WERI-Rb-1 (cell line): ENCODE measurements around the gene LAIR1.

Experiments
- DNase-seq: peaks from one replicate; pipeline ENCODE4 v3.0.0-alpha.2; 2020
- H3K27ac ChIP-seq: fragments of 250-450 bp; sonication (Bioruptor Pico); 2 replicates; pipeline ENCODE4 v1.5.1; 2020; ENCODE audit warnings: mild to moderate bottlenecking, moderate library complexity
- H3K27me3 ChIP-seq: fragments of 250-450 bp; sonication (Bioruptor Pico); 2 replicates; pipeline ENCODE4 v1.5.1; 2021; ENCODE audit warnings: mild to moderate bottlenecking, low read depth, moderate library complexity; ENCODE audit not compliant: insufficient read depth, severe bottlenecking
- H3K36me3 ChIP-seq: fragments of 250-450 bp; sonication (Bioruptor Pico); 2 replicates; pipeline ENCODE4 v1.5.1; 2020; ENCODE audit warnings: mild to moderate bottlenecking, moderate library complexity
- H3K4me3 ChIP-seq: 2 replicates; pipeline ENCODE4 v1.5.1; 2011; ENCODE audit warnings: low read depth, mild to moderate bottlenecking, control low read depth, low read length
- H3K9me3 ChIP-seq: fragments of 250-450 bp; sonication (Bioruptor Pico); 2 replicates; pipeline ENCODE4 v1.5.1; 2021; ENCODE audit warnings: mild to moderate bottlenecking, moderate library complexity; ENCODE audit not compliant: severe bottlenecking
- CTCF ChIP-seq: IDR thresholded peaks from 2 replicates; pipeline ENCODE4 v1.5.1; 2011; ENCODE audit warnings: low read depth, mild to moderate bottlenecking, control low read depth, inconsistent platforms, low read length

Gene LAIR1

GRCh38 chr19:54317965-54318240 lies 46.8 kb downstream of the LAIR1 start:
- H3K27ac ChIP-seq: no peak overlapping the region
- H3K36me3 ChIP-seq: no peaks in the 10 kb centered on the region
- H3K9me3 ChIP-seq: peaks cover 13% of the 10 kb centered on the region
- no peak for DNase-seq
- H3K4me3 ChIP-seq: no peak overlapping the region
- no peak for TF ChIP-seq CTCF
- H3K27me3 ChIP-seq: peaks cover 80% of the 10 kb centered on the region

GRCh38 chr19:54317108-54317964 lies 47.4 kb downstream of the LAIR1 start:
- no peak overlapping the region for H3K27ac ChIP-seq
- H3K27me3 ChIP-seq: peaks cover 84% of the 10 kb centered on the region

DNA sequence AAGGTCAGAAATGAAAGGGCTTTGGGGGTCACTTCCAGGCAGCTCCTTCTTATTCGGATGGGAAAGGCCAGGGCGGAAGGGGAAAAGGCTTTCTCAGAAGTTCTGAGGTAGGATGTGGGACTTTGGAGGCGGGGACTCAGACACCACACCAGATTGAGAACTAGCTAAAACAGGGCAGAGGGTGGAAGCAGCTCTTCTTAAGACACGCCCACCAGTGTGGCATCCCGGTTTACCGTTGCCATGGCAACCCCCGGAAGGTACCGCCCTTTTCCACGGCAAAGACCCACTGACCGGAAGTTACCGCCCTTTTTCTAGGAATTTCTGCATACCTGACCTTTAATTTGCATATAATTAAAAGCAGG lies 48.0 kb downstream of the LAIR1 start:
- no peak overlapping the region for H3K4me3 ChIP-seq
- TF ChIP-seq CTCF: no peak
- H3K36me3 ChIP-seq: no peaks in the 10 kb centered on the region
- DNase-seq: no peak
- no peak overlapping the region for H3K27ac ChIP-seq
- H3K9me3 ChIP-seq: peaks cover 9% of the 10 kb centered on the region
- peaks cover 85% of the 10 kb centered on the region for H3K27me3 ChIP-seq

More at GRCh38 chr19:54317108-54317964, 47.4 kb downstream of the LAIR1 start:
- TF ChIP-seq CTCF: no peak
- DNase-seq: no peak
- no peaks in the 10 kb centered on the region for H3K36me3 ChIP-seq
- H3K4me3 ChIP-seq: no peak overlapping the region
- H3K9me3 ChIP-seq: peaks cover 12% of the 10 kb centered on the region

GRCh38 chr19:54315956-54316355 lies 48.8 kb downstream of the LAIR1 start:
- Histone ChIP-seq H3K4me3 (no peak overlapping the region), H3K27me3 (peaks cover 85% of the 10 kb centered on the region), H3K9me3 (peaks cover 7% of the 10 kb centered on the region), H3K36me3 (no peaks in the 10 kb centered on the region), H3K27ac (no peak overlapping the region)
- TF ChIP-seq CTCF: no peak
- DNase-seq: no peak

DNA sequence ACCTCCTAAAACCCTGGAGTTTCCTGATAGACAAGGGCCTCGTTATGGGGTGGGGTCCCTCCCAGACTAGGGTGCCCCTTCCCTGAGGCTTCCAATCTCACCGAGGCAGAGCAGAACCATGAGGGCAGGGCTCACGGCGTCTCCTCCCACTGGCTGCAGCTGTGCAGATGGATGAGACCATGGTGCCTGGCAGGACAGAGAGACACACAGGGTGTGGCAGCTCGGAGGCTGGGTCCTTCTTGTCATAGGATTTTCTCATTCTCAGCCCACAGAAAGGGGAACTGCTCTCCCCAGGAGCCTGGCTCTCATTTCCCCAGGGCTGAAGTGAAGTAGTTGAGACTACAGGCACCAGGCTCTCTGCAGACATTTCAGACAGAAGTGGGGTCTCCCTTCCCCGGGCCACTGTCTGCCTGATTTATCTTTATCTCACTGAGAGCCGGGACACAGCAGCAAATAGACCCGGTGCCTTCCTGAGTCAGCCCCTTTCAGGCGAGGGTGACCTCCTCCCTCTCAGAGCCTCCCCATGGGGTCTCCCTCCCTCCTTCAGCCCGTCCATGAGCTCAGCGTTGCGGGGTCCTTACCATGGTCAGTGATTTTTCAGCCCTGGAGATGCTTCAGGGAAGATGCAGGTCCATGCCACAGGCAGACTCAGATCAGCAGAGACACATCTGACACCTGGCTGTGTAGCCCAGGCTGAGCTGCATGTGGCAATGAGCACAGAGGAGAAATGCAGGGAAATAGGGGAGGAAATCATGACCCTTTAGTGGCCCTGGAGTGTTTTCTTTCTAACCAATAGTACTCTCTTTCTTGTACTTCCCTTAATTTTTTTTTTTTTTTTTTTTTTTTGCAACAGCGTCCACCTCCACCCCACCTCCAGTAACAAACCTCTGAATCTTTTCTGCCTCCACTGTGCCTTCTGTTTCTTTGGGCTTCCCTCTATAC lies 52.0 kb downstream of the LAIR1 start, which contains the start of gene LILRA5:
Gene LILRA5 (minus strand): TSS at position 731 of the 942 bp plus-strand sequence. CDS start 147 bp downstream, at position 584.
- Histone ChIP-seq H3K27ac (no peak within 1 kb of the TSS), H3K36me3 (no peaks in the 10 kb centered on the region), H3K9me3 (peaks cover 7% of the 10 kb centered on the region), H3K4me3 (no peak within 1 kb of the TSS), H3K27me3 (peaks cover 87% of the 10 kb centered on the region)
- DNase-seq: no peak
- no peak for TF ChIP-seq CTCF
